Stimulated activated CD4-positive, alpha-beta T cell treated with anti-CD3 and anti-CD28 coated beads, Interleukin-15, amount 100 ng/mL, for 24 hours (primary cell): ENCODE measurements around the gene DOCK4.

ENCODE experiments used
- DNase-seq: peaks from one replicate; pipeline ENCODE4 v3.0.0-alpha.2; 2020

DOCK4 gene

DNA sequence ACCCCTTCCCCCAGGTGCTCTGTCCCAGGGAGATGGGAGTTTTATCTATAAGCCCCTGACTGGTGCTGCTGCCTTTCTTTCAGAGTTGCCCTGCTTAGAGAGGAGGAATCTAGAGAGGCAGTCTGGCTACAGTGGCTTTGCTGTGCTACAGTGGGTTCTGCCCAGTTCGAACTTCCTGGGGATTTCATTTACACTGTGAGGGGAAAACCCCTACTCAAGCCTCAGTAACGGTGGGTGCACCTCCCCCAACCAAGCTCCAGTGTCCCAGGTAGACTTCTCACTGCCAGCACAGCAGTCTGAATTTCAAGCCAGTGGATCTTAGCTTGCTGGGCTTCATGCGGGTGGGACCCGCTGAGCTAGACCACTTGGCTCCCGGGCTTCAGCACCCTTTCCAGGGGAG lies 500.4 kb downstream of the DOCK4 start:
- no peak for DNase-seq

DNA sequence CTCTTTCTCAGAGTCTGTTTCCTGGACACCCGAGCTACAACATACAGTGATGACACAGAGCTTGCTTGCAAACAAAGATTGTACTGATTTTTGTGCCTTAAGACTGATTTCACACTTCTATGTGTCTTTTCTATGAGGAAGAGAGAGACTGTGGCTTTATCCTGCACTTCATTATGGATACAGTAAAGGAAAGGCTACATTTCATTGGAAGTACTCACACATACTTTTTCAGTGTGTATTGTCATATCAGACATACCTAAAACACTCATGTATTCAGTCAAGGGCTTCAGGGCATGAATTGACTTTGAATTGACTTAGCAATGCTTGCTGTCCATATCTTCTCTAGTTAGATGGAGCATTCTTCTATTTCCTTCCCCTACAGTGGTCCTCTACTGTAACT lies 508.4 kb downstream of the DOCK4 start:
- no peak for DNase-seq

DNA sequence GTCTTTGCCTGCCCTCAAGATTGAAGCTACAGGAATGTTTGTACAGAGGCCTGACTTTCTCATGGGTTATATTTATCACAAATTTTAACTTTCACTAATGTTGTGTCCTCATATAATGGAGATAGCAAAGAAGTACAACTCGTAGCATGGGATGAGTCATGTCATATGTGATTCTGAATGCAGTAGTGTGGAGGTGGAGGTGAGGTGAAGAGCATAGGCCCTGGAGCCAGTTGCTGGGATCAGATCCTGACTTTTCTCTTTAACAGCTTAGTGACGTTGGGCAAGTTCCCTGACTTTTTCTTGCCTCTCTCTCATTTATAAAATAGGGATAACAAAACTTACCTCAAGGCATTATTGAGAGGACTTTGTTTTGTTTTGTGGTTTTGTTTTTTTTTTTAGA lies 511.8 kb downstream of the DOCK4 start:
- no peak for DNase-seq

- DNase-seq, result no peak
Observed at GRCh38 chr7:111690364-111691111, 515.7 kb downstream of the DOCK4 start.

GRCh38 chr7:111685349-111685748 lies 520.9 kb downstream of the DOCK4 start:
- no peak for DNase-seq

- DNase-seq, result no peak
Observed at GRCh38 chr7:111682588-111683340, 523.4 kb downstream of the DOCK4 start.

- DNase-seq, result no peak
Observed at GRCh38 chr7:111681242-111681641, 525.0 kb downstream of the DOCK4 start.

GRCh38 chr7:111678986-111679385 lies 527.2 kb downstream of the DOCK4 start:
- DNase-seq, result no peak

- no peak for DNase-seq
Observed at GRCh38 chr7:111678281-111678680, 527.9 kb downstream of the DOCK4 start.

DNA sequence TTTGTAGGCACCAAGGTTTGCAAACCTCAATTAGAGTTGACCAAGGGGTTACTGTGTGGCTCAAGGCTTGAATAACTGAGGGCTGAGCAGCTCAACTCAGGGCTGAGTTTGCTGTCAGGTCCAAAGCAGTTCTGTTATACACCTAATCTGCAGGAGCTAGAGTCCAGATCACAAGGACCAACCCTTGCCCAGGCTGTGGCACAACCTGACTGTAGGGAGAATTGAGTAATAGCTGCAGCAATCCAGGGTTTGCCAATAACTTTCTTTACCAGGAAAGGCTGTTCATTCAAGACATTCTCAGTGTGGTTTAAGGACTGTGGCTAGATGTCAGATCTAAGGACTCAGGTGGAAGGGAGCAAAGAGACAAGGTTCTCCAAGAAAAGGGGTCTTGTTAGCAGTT lies 528.4 kb downstream of the DOCK4 start:
- DNase-seq, result no peak

- DNase-seq, result no peak
Observed at GRCh38 chr7:111676811-111677210, 529.4 kb downstream of the DOCK4 start.
